ENCODE results near the gene CHST3. TPM values are rescaled to one million over a fixed set of nuclear protein-coding genes. Genes with fewer than 3 reads are reported as not detected.
"Not testable (repeated sequence)": the region's sequence is repeated elsewhere in the genome, so short reads cannot be mapped to it uniquely, and the experiment has no call there.

Gene CHST3
- polyA plus RNA-seq, 1 experiment = 20.9 TPM

GRCh38 chr10:71973777-71974488, 9.7 kb downstream of the CHST3 start:
- no peak for DNase-seq (ENCODE audit: low read depth)
- TF ChIP-seq CTCF (IDR thresholded peaks at IDR 0.05; ENCODE audit: insufficient read depth, low read depth, low read length) = no peak
- Histone ChIP-seq H3K27me3 (ENCODE audit: control insufficient read depth, insufficient read depth, low read length) (no peaks in the 10 kb centered on the region), H3K4me3 (ENCODE audit: low read depth, low read length) (no peak overlapping the region), H3K36me3 (ENCODE audit: control insufficient read depth, insufficient read depth, low read length) (peaks cover 5% of the 10 kb centered on the region; the same call in 1 of the 2 replicates)
- ChIA-PET CTCF (interaction anchor here (1.6 to 2.8 kb wide), 2 partner anchors 17 to 75 kb away, joined by 4 to 10 read pairs; no protein-coding TSS in a partner anchor), POLR2A (interaction anchor here (0.6 kb wide), 1 partner anchor 11 kb away, joined by 3 read pairs; no protein-coding TSS in a partner anchor)

- Histone ChIP-seq H3K4me3 (ENCODE audit: low read depth, low read length) (no peak overlapping the region), H3K27me3 (ENCODE audit: control insufficient read depth, insufficient read depth, low read length) (no peaks in the 10 kb centered on the region), H3K36me3 (ENCODE audit: control insufficient read depth, insufficient read depth, low read length) (peaks cover 4% of the 10 kb centered on the region; the same call in 1 of the 2 replicates)
- POLR2A ChIA-PET = interaction anchor here (0.6 kb wide), 1 partner anchor 10 kb away, joined by 3 read pairs; no protein-coding TSS in a partner anchor
- DNase-seq (ENCODE audit: low read depth) = no peak
- CTCF ChIA-PET = interaction anchor here (1.4 to 2.8 kb wide), 3 partner anchors 10 to 74 kb away, joined by 4 to 10 read pairs (median 4); no protein-coding TSS in a partner anchor
- no peak for TF ChIP-seq CTCF (IDR thresholded peaks at IDR 0.05; ENCODE audit: insufficient read depth, low read depth, low read length)
Observed at GRCh38 chr10:71974489-71975021, 10.4 kb downstream of the CHST3 start.

GRCh38 chr10:71975087-71975870, 11.1 kb downstream of the CHST3 start:
- peaks cover 4% of the 10 kb centered on the region; the same call in 1 of the 2 replicates for H3K36me3 ChIP-seq (ENCODE audit: control insufficient read depth, insufficient read depth, low read length)
- no peak for DNase-seq (ENCODE audit: low read depth)
- H3K4me3 ChIP-seq (ENCODE audit: low read depth, low read length) = no peak overlapping the region
- no peaks in the 10 kb centered on the region for H3K27me3 ChIP-seq (ENCODE audit: control insufficient read depth, insufficient read depth, low read length)
- CTCF ChIA-PET = interaction anchor here (1.2 to 2.8 kb wide), 4 partner anchors 9 to 79 kb away, joined by 3 to 10 read pairs (median 4); no protein-coding TSS in a partner anchor
- POLR2A ChIA-PET = no interaction called here
- TF ChIP-seq CTCF (IDR thresholded peaks at IDR 0.05; ENCODE audit: insufficient read depth, low read depth, low read length) = no peak

- ChIA-PET CTCF (interaction anchor here (0.6 to 2.8 kb wide), 6 partner anchors 8 to 80 kb away, joined by 3 to 10 read pairs (median 4); no protein-coding TSS in a partner anchor), POLR2A (no interaction called here)
- no peak overlapping the region for H3K4me3 ChIP-seq (ENCODE audit: low read depth, low read length)
- no peak for TF ChIP-seq CTCF (IDR thresholded peaks at IDR 0.05; ENCODE audit: insufficient read depth, low read depth, low read length)
- peaks cover 4% of the 10 kb centered on the region; the same call in 1 of the 2 replicates for H3K36me3 ChIP-seq (ENCODE audit: control insufficient read depth, insufficient read depth, low read length)
- DNase-seq (ENCODE audit: low read depth) = no peak
- H3K27me3 ChIP-seq (ENCODE audit: control insufficient read depth, insufficient read depth, low read length) = no peaks in the 10 kb centered on the region
Observed at GRCh38 chr10:71975871-71976725, 11.9 kb downstream of the CHST3 start.

- CTCF ChIA-PET = interaction anchor here (1.1 to 1.4 kb wide), 2 partner anchors 20 to 71 kb away, joined by 3 to 4 read pairs; no protein-coding TSS in a partner anchor
- POLR2A ChIA-PET; H3K4me3 ChIP-seq (ENCODE audit: low read depth, low read length); H3K27me3 ChIP-seq (ENCODE audit: control insufficient read depth, insufficient read depth, low read length); H3K36me3 ChIP-seq (ENCODE audit: control insufficient read depth, insufficient read depth, low read length); DNase-seq (ENCODE audit: low read depth): not testable (repeated sequence)
Observed at GRCh38 chr10:71977614-71977903, 13.4 kb downstream of the CHST3 start.
